H1 (cell line): Measurements from ENCODE around the gene COQ8B.

Source experiments
- CTCF ChIP-seq, 3 experiments: IDR thresholded peaks; 1 replicate in 2 of 3; 2 replicates in 1 of 3; pipeline versions ENCODE4 v1.5.1 to v1.6.1; 2011; ENCODE audit warnings: low read length in 3 of 3, mild to moderate bottlenecking in 3 of 3, inconsistent platforms in 2 of 3, low read depth in 1 of 3, moderate library complexity in 1 of 3; ENCODE audit not compliant: insufficient read depth in 1 of 3; ENCODE audit errors: control extremely low read depth in 1 of 3
- EGR1 ChIP-seq: IDR thresholded peaks from 2 replicates; pipeline ENCODE4 v1.6.1; 2011; ENCODE audit warnings: low read depth, low read length, borderline replicate concordance
- EP300 ChIP-seq, 2 experiments: IDR thresholded peaks; 1 replicate in 1 of 2; 2 replicates in 1 of 2; pipeline ENCODE4 v1.6.1; 2011 to 2012; ENCODE audit warnings: low read depth in 2 of 2, low read length in 2 of 2, mild to moderate bottlenecking in 2 of 2, borderline replicate concordance in 1 of 2, inconsistent platforms in 1 of 2, moderate library complexity in 1 of 2
- EZH2 ChIP-seq: fragments of 200-600 bp; sonication (generic); IDR thresholded peaks from 2 replicates; pipeline ENCODE4 v1.7.1; 2012; ENCODE audit warnings: low read depth, mild to moderate bottlenecking, moderate library complexity, low read length, inconsistent platforms; ENCODE audit not compliant: severe bottlenecking
- FOSL1 ChIP-seq: IDR thresholded peaks from 2 replicates; pipeline ENCODE4 v1.6.1; 2011; ENCODE audit warnings: mild to moderate bottlenecking, low read depth, low read length, moderate library complexity; ENCODE audit not compliant: insufficient read depth
- POLR2A ChIP-seq, 2 experiments: IDR thresholded peaks; 1 replicate in 1 of 2; 2 replicates in 1 of 2; pipeline ENCODE4 v1.6.1; 2011; ENCODE audit warnings: low read depth in 2 of 2, low read length in 2 of 2, mild to moderate bottlenecking in 2 of 2; ENCODE audit errors: control extremely low read depth in 1 of 2
- POLR2AphosphoS5 ChIP-seq: IDR thresholded peaks from 2 replicates; pipeline ENCODE4 v1.6.1; 2011; ENCODE audit warnings: low read depth, low read length
- SUZ12 ChIP-seq: fragments of 200-600 bp; sonication (generic); IDR thresholded peaks from 2 replicates; pipeline ENCODE4 v1.6.1; 2012; ENCODE audit warnings: mild to moderate bottlenecking, inconsistent platforms, low read length, moderate library complexity, mixed read lengths

- TF ChIP-seq CTCF (IDR thresholded peaks at IDR 0.05; ENCODE audit: control extremely low read depth in 1 of 3, insufficient read depth in 1 of 3, low read depth in 1 of 3, low read length in 3 of 3): no peak
- no peak for TF ChIP-seq POLR2AphosphoS5
- no peak for TF ChIP-seq POLR2A (IDR thresholded peaks at IDR 0.05; ENCODE audit: control extremely low read depth in 1 of 2, low read depth in 2 of 2, low read length in 2 of 2)
- TF ChIP-seq EZH2: no peak
- no peak for TF ChIP-seq SUZ12
- no peak for TF ChIP-seq FOSL1
- no peak for TF ChIP-seq EP300 (IDR thresholded peaks at IDR 0.05; ENCODE audit: borderline replicate concordance in 1 of 2, low read depth in 2 of 2, low read length in 2 of 2)
- no peak for TF ChIP-seq EGR1
Measured at GRCh38 chr19:40726279-40726678, 9.6 kb upstream of the COQ8B start.
